GM12873 (cell line): Measurements from ENCODE around the gene FUT9.

ENCODE experiments used
- TF ChIP-seq, protein P1 (sequence below): IDR thresholded peaks from 2 replicates; pipeline ENCODE4 v1.5.1; 2012; ENCODE audit warnings: low read depth, mild to moderate bottlenecking, moderate library complexity, low read length, control low read depth; ENCODE audit not compliant: insufficient read depth; ENCODE audit errors: missing control alignments

The FUT9 gene

DNA sequence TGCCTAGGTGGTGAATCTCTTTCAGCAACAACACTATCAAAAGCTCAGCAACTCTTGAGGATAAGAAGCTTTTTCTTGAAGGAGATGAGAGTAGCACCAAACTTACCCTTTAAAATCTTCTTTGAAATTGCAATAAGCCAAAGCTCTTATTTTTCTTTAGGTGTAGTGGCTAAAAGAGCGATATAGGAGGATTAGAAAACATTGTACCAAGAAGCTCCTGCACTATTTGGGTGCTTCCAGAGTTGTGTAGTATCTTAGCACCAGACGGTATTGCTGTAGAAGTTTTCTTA, 1.2 kb downstream of the FUT9 start:
- TF ChIP-seq, protein P1, sequence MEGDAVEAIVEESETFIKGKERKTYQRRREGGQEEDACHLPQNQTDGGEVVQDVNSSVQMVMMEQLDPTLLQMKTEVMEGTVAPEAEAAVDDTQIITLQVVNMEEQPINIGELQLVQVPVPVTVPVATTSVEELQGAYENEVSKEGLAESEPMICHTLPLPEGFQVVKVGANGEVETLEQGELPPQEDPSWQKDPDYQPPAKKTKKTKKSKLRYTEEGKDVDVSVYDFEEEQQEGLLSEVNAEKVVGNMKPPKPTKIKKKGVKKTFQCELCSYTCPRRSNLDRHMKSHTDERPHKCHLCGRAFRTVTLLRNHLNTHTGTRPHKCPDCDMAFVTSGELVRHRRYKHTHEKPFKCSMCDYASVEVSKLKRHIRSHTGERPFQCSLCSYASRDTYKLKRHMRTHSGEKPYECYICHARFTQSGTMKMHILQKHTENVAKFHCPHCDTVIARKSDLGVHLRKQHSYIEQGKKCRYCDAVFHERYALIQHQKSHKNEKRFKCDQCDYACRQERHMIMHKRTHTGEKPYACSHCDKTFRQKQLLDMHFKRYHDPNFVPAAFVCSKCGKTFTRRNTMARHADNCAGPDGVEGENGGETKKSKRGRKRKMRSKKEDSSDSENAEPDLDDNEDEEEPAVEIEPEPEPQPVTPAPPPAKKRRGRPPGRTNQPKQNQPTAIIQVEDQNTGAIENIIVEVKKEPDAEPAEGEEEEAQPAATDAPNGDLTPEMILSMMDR = no peak

DNA sequence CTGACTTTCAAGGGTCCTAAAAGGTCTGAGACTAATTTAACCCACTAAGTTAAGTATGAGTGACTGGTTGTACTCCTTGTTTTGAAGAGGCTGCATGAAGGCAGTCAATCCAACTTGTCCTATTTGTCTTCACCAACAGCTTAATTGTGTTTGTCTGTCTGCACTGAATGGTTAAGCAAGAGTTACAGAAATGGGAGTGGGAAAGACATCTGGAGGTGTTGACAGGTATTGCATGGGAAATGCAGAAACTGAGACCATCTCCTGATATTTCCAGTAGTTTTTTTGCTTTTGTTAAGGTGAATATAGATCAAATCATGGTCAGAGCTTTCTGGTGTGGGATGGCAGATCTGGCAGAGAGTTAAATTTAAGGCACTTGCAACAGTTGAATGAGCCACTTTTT, 6.5 kb downstream of the FUT9 start:
- TF ChIP-seq, protein P1 = peak; percentile 13

- TF ChIP-seq, protein P1 = no peak
These were observed 16.9 kb downstream of the FUT9 start for GRCh38 chr6:96032661-96033060.

DNA sequence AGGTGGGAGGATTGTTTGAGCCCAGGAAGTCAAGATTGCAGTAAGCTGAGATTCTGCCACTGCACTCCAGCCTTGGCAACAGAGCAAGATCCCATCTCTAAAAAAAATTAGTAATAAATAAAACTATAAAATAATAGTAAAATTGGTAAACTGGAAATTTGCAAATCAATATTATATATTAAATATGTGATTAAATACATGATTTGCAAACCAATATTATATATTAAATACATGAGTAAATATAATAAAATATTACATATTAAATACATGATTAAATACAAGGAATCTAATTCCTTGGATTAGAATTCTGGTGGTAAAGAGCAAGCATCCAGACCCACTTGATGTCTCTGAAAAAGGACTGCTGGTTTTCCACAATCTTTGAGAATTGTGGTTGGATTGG, 35.8 kb downstream of the FUT9 start:
- TF ChIP-seq, protein P1 = no peak

DNA sequence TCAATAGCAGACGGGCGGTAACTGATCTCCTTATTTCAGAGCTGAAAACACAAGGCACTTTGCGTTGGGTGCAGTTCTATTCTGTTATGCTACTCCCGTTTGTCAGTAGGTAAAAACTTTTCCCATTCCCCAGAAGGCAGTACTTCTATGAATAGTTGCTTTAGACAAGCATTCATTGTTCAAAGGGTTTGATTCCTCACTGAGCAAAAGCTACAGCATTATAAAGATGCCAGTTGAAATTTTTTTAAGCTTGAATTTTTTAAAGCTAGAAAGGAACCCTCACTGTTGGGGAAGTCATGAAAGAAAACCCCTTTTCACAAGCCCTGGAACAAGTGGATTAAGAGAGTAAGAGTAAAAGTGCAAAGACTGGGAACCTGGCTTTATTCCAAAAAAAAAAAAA, 42.3 kb downstream of the FUT9 start:
- TF ChIP-seq, protein P1 = no peak

GRCh38 chr6:96059586-96059985, 43.8 kb downstream of the FUT9 start:
- TF ChIP-seq, protein P1 = no peak

DNA sequence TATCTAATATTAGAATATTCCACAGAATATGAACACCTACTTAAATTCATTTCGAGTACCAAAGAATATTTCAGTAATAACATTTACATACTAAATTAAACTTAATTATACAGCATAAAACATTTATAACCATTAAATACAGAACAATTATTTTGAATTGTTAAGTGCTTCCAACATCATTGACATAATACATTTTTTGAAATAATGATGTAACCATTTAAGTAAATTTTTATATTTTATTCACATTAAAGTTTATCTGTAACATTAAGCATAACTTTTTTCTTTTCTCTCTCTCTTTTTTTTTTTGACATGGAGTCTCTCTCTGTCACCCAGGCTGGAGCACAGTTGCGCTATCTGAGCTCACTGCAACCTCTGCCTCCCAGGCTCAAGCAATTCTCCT, 44.5 kb downstream of the FUT9 start:
- TF ChIP-seq, protein P1 = no peak

GRCh38 chr6:96065213-96065612, 49.4 kb downstream of the FUT9 start:
- TF ChIP-seq, protein P1 = no peak
